HG03196 (cell line): ENCODE measurements around the gene LIX1.

Source experiments
- ATAC-seq: cut with Tn5 transposase; IDR thresholded peaks from one replicate; pipeline ENCODE4 v1.9.1; 2021; ENCODE audit not compliant: unreplicated experiment

Gene LIX1

DNA sequence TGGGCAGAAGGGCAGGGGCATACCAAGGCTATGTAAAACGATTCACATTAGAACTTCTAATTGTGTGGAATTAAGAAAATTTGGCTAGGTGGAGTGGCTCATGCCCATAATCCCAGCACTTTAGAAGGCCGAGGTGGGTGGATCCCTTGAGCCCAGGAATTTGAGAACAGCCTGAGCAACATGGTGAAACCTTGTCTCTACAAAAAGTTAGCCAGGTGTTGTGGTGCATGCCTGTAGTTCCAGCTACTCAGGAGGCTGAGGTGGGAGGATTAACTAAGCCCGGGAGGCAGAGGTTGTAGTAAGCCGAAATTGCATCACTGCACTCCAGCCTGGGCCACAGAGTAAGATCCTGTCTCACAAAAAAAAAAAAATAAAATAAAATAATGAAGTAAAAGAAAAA is 65.2 kb downstream of the LIX1 start:
- ATAC-seq, result no peak

- no peak for ATAC-seq
Observed at GRCh38 chr5:97076098-97076497, 66.3 kb downstream of the LIX1 start.

DNA sequence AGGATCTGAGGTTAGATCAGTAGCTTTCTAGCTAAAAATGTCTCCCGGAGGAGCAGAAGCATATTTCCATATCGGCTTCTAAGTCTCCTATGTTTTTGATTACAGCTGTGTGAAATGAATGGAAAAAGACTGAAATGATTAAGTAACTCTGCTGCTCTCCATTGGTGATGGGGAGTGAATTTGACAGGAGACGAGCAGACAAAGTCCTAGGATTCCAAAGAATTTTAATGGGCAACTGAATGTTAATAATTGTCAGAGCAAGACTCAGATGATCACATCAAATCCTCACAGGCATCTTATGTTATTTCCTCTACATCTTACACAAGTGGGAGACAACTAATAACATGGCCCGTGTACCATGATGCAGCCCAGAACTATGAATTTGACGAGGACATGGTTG is 66.8 kb downstream of the LIX1 start:
- no peak for ATAC-seq

DNA sequence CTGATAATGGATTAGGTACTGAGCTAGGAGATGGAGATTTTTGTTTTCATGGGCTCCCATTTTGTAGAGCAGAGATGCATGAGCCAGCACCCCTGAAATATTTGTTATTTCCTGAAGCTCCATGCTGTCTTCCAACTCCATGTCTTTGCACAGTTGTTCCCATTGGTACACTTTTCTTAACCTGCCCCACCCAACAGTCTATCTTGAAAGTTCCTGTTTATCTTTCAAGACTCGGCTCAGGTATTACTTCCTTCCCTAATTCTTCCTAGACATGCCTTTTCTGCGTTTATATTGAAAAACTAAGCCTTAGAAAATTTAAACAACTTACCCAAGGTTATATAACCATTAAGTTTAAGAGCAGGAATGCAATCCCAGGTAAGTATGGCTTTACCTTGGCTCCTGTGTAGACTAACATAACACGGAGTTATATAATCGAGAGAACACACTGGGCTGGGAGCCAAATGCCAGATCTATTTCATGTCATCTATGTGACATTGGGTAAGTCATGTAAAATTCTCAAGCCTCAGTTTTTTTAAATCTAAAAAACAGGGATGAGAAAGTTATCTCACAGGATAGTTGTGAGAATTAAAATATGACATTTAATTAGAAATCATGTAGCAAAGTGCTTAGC is 67.4 kb downstream of the LIX1 start:
- ATAC-seq, result no peak

DNA sequence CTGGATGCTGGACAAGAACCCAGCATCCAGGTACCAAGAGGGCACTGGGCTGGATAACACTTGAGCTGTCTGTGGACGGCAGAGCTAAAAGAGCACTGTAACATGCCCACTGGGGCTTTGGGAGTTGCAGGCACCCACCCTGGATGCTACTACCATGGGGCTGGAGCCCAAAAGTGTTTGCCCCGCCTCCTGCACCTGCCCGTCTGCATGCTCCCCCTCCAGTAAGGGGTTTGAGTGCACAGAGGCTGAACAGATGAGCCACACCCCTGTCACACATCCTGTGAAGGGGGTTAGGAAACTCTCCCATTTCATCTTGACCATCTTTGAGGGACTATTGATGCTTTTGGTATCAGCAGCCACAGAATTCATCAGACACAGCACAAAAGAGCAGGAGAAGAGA is 69.0 kb downstream of the LIX1 start:
- ATAC-seq, result no peak

DNA sequence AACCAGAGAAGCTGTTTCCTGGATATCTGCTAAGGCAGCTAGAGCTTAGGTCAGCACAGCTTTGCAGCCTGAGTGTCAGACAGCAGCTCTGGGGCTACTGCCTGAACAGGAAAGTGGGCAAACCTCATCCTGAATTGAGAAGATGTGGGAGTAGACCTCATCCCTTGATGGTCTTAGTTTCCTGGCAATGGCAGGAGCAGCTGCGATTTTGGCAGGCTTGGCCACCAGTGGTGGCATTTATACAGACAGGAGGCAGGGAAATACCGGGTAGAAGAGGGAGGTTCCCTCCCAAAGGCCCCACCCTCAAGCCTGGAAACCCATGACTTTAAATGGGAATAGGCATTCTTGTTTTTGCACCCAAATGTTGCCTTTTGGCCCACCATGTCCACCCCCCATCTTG is 69.7 kb downstream of the LIX1 start:
- ATAC-seq, result no peak

GRCh38 chr5:97071993-97072392 is 70.4 kb downstream of the LIX1 start:
- no peak for ATAC-seq

GRCh38 chr5:97071101-97071500 is 71.3 kb downstream of the LIX1 start:
- ATAC-seq, result no peak

DNA sequence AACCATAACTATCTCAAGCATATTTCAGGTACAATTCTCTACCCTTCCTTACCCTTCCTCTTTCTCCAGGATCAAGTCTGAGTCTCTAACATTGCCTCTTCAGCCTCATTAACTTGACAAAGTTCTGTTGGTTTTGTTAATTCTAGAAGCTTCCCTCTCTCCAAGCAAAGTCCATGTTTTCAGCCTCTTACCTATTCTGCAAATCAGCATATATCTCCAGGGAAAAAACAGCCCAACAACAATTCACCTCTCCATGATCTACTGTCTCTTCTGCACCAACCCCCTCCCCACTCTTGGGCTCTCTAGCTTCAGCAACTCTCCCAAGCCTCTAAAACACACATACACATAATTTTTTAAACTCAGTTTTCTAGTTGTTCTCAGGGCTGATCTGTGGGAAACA is 72.2 kb downstream of the LIX1 start:
- ATAC-seq, result no peak

- ATAC-seq, result no peak
Observed at GRCh38 chr5:97067296-97067850, 75.0 kb downstream of the LIX1 start.

- no peak for ATAC-seq
Observed at GRCh38 chr5:97065475-97065874, 76.9 kb downstream of the LIX1 start.

- ATAC-seq, result no peak
Observed at GRCh38 chr5:97063251-97063650, 79.2 kb downstream of the LIX1 start.

DNA sequence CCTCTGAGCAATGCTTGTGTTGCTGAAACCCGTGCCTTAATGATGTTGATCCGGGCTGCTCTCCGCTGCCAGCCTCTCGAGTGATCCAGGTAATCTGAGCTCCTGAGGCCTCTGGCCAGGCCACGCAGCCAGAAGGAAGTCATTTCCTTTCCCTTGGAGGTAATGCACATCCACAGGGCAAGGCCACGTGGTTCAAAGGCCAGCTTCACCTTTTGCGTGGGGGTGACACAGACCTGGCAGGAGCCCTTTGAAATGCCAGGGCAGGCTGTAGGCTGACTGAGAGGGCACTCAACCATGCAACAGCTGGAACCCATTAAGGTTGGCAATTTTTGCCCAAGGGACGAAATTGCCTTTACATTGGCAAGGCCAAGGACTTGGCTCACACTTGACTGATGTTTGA is 80.4 kb downstream of the LIX1 start:
- no peak for ATAC-seq

DNA sequence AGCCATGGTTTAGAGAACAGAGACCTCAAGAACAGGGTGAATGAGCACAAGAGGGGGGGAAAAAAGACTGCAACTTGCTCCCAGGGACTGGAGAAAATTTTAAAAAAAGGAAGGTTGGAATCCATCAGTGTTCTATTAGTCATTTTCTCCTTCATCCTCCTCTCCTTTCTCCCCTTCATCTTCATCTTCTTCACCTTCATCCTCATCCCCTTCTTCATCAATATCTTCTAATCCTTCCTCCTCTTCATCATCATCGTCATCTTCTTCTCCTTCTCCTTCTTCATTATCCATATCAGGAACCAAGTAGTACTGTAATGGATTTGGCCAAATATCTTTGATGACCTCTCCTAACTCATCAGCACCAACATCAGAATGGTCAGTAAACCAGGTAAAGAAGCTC is 86.1 kb downstream of the LIX1 start:
- no peak for ATAC-seq

GRCh38 chr5:97049175-97049574 is 93.2 kb downstream of the LIX1 start:
- ATAC-seq, result no peak

DNA sequence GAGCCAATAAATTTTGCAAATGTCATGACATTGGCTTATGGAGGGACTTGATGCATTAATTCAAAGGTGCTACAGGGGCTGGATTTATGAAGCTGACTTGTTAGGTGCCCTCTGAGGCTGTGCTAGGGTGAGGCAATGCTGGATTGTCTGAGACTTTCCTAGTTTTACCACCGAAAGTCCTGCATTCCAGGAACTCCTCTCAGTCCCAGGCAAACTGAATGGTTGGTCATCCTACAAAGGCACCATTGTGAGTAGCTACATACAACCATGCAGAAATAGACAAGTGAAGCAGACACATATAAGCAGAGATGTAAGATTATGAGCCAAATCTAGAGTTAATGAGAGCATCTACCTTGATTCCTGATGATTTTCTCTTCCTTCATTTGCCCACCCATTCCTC is 95.3 kb downstream of the LIX1 start:
- no peak for ATAC-seq

GRCh38 chr5:97046270-97046982 is 96.0 kb downstream of the LIX1 start:
- ATAC-seq, result no peak

GRCh38 chr5:97044052-97044451 is 98.4 kb downstream of the LIX1 start:
- ATAC-seq, result no peak

DNA sequence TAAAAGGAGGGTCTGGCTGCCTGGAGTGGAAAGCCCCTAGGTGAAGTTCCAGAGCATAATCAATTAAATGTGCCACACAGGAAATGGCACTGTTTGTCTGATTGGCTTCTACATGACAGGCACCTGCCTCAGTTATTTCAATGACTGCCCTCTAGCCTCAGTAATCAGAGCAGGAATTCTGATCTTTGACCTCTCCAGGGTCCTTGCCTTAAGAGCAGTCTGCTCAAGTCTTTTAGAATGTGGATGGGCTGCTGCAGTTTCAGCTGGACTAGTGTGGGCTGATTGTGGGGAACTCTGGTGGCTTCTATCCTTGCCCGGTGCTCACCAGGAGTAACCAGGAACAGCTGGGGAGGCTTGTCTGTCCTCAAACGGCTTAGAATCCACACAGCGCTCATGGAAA is 98.9 kb downstream of the LIX1 start:
- ATAC-seq, result no peak

DNA sequence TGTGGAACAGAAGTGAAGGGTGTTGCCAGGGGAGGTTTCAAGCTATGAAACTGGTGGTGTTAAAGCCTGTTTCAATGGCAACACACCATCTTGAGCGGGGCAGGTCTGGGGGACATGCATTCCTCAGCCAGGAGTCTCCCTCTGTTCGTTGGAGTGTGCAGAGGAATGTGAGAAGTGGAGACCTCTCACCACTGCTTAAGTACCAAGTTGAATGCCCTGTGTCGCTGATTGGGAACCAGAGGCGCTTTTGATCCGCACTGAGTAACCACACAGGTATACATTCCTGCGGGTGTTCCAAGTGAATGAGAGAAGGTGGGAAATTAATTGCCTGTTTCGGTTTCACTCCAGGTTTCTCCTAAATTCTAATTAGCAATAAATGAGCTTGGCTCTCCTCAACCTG is 99.4 kb downstream of the LIX1 start:
- no peak for ATAC-seq
